ENCODE data around the gene TMEM108.

DNA sequence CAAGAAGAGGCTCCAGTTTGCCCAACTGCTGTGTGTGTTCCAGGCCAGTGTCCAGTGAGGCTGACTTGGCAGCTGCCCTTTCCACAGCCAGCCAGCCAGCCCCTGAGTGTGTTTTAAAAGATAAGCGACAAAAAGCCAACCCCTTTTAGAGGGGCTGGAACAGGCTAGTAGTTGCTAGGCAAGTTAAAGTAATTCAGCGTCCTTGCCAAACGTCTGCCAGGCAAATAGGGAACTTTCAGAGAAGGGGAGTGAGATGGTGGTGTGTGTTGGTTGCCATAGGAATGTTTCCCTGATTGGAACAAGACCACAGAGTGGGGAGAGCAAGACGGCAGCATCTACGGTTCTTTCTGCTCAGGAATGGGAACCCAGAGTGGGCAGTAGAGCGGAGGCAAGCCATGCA is 86.3 kb downstream of the TMEM108 start:
- TF ChIP-seq SUZ12 (IDR thresholded peaks at IDR 0.05) = no peak
- no peak for TF ChIP-seq ZNF384 (IDR thresholded peaks at IDR 0.05)
- TF ChIP-seq LEF1 (IDR thresholded peaks at IDR 0.05; ENCODE audit: borderline replicate concordance) = no peak
- no peak for TF ChIP-seq FOXM1 (IDR thresholded peaks at IDR 0.05; ENCODE audit: borderline replicate concordance)
- no peak for TF ChIP-seq TARDBP (IDR thresholded peaks at IDR 0.05)
- no peak for TF ChIP-seq FOXA1 (IDR thresholded peaks at IDR 0.05)
- TF ChIP-seq SP1 (IDR thresholded peaks at IDR 0.05) = no peak
- no peak for TF ChIP-seq ELF4 (IDR thresholded peaks at IDR 0.05)
- no peak for TF ChIP-seq ARNT (IDR thresholded peaks at IDR 0.05)
- no peak for TF ChIP-seq BHLHE40 (IDR thresholded peaks at IDR 0.05; ENCODE audit: borderline replicate concordance)
